Measurements from ENCODE around the gene TAX1BP1.
A peak's percentile ranks its signal among the peaks of the same experiment; 100 is the strongest.

Gene TAX1BP1

DNA sequence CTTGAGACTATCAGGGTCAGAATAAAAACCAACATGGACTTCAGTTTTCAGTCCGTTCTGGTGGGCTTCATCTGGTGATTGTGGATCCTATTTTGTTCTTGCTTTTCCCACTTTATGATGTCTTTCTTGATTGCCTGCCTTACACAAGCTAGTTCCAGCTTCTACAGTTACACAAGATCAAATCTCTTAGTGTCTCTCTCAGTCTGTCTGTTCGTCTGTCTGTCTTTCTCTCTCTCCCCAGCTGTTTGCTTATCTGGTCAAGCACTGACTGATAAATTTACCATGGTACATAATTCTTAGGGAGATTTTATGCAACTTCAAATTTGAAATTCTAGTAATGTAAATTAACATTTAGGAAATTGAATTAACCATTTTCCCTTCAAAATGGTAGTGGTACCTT is 35.8 kb downstream of the TAX1BP1 start:
- TF ChIP-seq, protein P1, sequence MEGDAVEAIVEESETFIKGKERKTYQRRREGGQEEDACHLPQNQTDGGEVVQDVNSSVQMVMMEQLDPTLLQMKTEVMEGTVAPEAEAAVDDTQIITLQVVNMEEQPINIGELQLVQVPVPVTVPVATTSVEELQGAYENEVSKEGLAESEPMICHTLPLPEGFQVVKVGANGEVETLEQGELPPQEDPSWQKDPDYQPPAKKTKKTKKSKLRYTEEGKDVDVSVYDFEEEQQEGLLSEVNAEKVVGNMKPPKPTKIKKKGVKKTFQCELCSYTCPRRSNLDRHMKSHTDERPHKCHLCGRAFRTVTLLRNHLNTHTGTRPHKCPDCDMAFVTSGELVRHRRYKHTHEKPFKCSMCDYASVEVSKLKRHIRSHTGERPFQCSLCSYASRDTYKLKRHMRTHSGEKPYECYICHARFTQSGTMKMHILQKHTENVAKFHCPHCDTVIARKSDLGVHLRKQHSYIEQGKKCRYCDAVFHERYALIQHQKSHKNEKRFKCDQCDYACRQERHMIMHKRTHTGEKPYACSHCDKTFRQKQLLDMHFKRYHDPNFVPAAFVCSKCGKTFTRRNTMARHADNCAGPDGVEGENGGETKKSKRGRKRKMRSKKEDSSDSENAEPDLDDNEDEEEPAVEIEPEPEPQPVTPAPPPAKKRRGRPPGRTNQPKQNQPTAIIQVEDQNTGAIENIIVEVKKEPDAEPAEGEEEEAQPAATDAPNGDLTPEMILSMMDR (conservative IDR thresholded peaks at IDR 0.05), result no peak
- H3K27ac ChIP-seq, result no peak overlapping the region

DNA sequence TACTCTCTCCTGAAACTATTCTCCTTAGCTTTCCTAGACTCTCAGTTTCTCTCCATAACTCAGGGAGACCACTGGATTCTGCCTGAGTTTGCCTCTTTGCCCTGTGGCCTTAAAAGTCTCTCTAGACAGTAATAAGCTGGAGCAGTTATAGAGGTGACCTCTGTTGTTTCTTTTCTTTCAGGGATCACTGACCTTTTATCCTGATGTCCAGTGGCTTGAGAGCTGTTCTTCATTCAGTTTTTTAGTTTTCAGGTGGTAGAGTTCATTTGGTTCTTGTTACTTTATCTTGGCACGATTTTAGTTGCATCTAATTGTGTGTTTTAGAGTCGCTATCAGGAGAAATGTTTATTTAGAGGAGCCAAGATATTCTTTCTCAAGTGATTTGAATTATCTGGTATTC is 37.7 kb downstream of the TAX1BP1 start:
- TF ChIP-seq, protein P1 (conservative IDR thresholded peaks at IDR 0.05), result no peak
- TF ChIP-seq ZFX (IDR thresholded peaks at IDR 0.05), result no peak
- H3K27ac ChIP-seq, result peak overlapping the region; percentile 48; the same call in 1 of the 2 replicates

DNA sequence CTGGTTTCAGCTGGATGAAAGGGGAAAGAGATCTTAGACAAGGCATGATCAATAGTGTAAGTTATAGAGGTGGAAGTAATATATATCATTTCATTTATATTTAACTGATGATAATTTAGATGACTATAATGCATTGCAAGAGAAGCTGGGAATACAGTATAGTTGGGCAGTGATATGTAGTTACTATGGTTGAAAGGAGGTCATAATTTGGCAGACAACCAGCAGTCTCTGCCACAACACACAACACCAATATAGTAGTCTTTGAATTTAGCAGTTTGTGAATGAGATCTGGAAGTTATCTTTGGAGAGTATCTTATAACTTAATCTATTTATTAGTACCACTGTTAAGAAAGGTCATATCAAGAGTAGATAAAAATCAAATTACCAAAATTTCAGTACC is 39.9 kb downstream of the TAX1BP1 start:
- TF ChIP-seq, protein P1 (conservative IDR thresholded peaks at IDR 0.05), result no peak
- no peak for TF ChIP-seq ZFX (IDR thresholded peaks at IDR 0.05)
- H3K27ac ChIP-seq, result no peak overlapping the region

DNA sequence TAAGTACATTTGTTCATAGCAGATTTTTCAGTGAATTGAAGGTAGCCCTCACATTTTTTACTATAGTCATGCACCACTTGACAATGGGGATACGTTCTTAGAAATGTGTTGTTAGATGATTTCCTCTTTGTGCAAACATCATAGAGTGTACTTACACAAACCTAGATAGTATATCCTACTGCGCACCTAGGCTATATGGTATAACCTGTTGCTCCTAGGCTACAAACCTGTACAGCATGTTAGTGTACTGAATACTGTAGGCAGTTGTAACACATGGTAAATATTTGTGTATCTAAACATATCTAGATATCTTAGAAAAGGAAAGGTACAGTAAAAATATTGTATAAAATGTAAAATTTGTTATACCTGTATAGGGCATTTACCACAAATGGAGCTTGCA is 41.2 kb downstream of the TAX1BP1 start:
- TF ChIP-seq, protein P1 (conservative IDR thresholded peaks at IDR 0.05), result no peak
- no peak for TF ChIP-seq ZFX (IDR thresholded peaks at IDR 0.05)
- H3K27ac ChIP-seq, result no peak overlapping the region

DNA sequence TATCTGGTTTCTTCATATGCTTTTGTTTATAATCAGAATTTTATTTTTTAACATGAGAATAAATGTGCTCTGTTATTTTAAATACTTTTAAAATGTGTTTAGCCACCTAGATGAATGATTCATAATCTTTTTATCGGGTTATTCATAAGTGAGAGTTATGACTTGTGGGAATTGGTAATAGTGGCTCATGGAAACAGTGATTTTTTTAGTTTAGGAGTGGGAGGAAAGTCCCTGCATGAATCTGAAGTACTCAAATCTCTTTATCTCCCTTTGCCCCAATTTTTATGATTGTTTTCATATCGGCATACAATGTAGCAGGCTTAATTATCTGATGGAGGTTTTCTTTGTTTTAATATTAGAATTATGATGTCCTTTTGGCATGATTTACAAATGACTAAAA is 42.9 kb downstream of the TAX1BP1 start:
- no peak overlapping the region for H3K27ac ChIP-seq
- TF ChIP-seq, protein P1 (conservative IDR thresholded peaks at IDR 0.05), result no peak
- TF ChIP-seq ZFX (IDR thresholded peaks at IDR 0.05), result no peak

DNA sequence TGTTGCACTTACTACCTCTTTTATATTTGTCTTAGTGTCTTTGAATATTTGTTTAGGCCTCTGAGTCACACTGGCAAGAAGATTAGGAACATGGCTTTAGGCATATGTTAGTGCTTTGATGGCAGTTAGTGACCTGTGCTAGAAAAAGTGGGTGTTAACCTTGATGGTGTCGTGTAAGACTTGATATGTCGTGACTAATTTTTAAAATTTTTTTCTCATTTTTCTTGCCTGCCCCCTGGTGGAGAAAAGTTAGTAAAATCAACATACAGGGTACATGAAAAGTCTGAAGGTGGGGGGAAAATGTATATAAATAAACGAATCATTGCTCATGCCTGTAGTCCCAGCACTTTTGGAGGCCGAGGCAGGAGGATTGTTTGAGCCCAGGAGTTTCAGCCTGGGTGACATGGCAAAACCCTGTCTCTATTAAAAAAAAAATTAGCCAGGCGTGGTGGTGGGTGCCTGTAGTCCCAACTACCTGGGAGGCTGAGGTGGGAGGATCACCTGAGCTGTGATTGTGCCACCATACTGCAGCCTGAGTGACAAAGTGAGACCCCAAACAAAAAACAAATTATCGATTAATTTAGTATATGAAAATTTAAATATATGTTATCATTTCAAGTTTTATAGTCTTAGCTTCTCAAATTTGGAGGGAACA is 44.6 kb downstream of the TAX1BP1 start:
- TF ChIP-seq, protein P1 (conservative IDR thresholded peaks at IDR 0.05), result peak; percentile 63
- TF ChIP-seq ZFX (IDR thresholded peaks at IDR 0.05), result no peak
- H3K27ac ChIP-seq, result peak overlapping the region; percentile 42; the same call in 1 of the 2 replicates

DNA sequence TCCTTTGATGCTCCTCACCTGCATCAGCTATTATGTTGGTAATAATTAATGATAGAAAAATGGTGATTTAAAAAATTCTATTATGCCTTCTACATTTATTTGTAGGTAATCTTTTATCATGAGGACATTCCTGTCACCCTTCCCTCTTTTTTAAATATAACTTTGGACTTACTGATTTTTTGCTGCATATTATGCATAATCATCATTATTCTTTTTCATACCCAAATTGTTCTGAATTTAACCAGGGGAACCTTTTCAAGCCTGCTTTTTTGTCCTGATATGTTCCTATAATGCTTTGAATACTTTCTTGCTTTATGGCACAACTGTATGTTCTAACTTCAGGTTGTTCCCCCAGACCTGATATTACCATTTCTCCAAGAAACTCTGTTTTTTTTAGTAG is 48.5 kb downstream of the TAX1BP1 start:
- TF ChIP-seq, protein P1 (conservative IDR thresholded peaks at IDR 0.05), result no peak
- no peak for TF ChIP-seq ZFX (IDR thresholded peaks at IDR 0.05)

More for the DNA sequence above, 48.5 kb downstream of the TAX1BP1 start:
- H3K27ac ChIP-seq, result no peak overlapping the region

Data from C4-2B (cell line).